MM.1S (cell line): ENCODE measurements around the gene PRX.

Experiments
- DNase-seq: peaks from one replicate; pipeline ENCODE4 v3.0.0-alpha.2; 2015
- H2AFZ ChIP-seq: fragments of 300-600 bp; sonication (generic); 2 replicates; pipeline ENCODE4 v1.6.0; 2016; ENCODE audit warnings: antibody characterized with exemption, low read length
- H3F3A ChIP-seq: fragments of 300-600 bp; sonication (generic); 2 replicates; pipeline ENCODE4 v1.6.1; 2016; ENCODE audit warnings: mild to moderate bottlenecking, antibody characterized with exemption, low read length, moderate library complexity, mixed read lengths; ENCODE audit not compliant: insufficient read depth
- H3K27ac ChIP-seq: fragments of 300-600 bp; sonication (generic); 2 replicates; pipeline ENCODE4 v1.5.1; 2016; ENCODE audit warnings: mild to moderate bottlenecking, low read length
- H3K27me3 ChIP-seq: fragments of 300-600 bp; sonication (generic); replicated peaks from 2 replicates; pipeline ENCODE4 v1.6.0; 2016; ENCODE audit warnings: low read length; ENCODE audit not compliant: insufficient read depth
- H3K36me3 ChIP-seq: fragments of 300-600 bp; sonication (generic); replicated peaks from 2 replicates; pipeline ENCODE4 v1.6.1; 2016; ENCODE audit warnings: mild to moderate bottlenecking, low read length, mixed read lengths; ENCODE audit not compliant: insufficient read depth
- H3K4me1 ChIP-seq: fragments of 300-600 bp; sonication (generic); 2 replicates; pipeline ENCODE4 v1.6.1; 2016; ENCODE audit warnings: low read length, mixed read lengths
- H3K4me2 ChIP-seq: fragments of 300-600 bp; sonication (generic); 2 replicates; pipeline ENCODE4 v1.6.0; 2016; ENCODE audit warnings: low read depth, low read length
- H3K4me3 ChIP-seq: fragments of 300-600 bp; sonication (generic); 2 replicates; pipeline ENCODE4 v1.5.1; 2016; ENCODE audit warnings: low read length, mixed read lengths
- H3K79me2 ChIP-seq: fragments of 300-600 bp; sonication (generic); 2 replicates; pipeline ENCODE4 v1.6.1; 2016; ENCODE audit warnings: mixed run types, low read length, mixed read lengths
- H3K9ac ChIP-seq: fragments of 300-600 bp; sonication (generic); 2 replicates; pipeline ENCODE4 v1.6.1; 2016; ENCODE audit warnings: low read length, mixed read lengths
- H3K9me2 ChIP-seq: fragments of 300-600 bp; sonication (generic); replicated peaks from 2 replicates; pipeline ENCODE4 v1.6.1; 2016; ENCODE audit warnings: mild to moderate bottlenecking, low read length, mixed read lengths; ENCODE audit not compliant: insufficient read depth
- H3K9me3 ChIP-seq: fragments of 300-600 bp; sonication (generic); replicated peaks from 2 replicates; pipeline ENCODE4 v1.6.1; 2016; ENCODE audit warnings: mild to moderate bottlenecking, low read length, mixed read lengths; ENCODE audit not compliant: insufficient read depth
- H4K20me1 ChIP-seq: fragments of 300-600 bp; sonication (generic); 2 replicates; pipeline ENCODE4 v1.6.1; 2016; ENCODE audit warnings: mild to moderate bottlenecking, low read length, moderate library complexity, mixed read lengths; ENCODE audit not compliant: insufficient read depth
- EZH2 ChIP-seq: fragments of 300-600 bp; sonication (generic); optimal IDR thresholded peaks from 2 replicates; pipeline ENCODE3; 2017; ENCODE audit warnings: low read depth, mild to moderate bottlenecking, antibody characterized with exemption, low read length, mixed read lengths
- EZH2phosphoT487 ChIP-seq: fragments of 300-600 bp; sonication (generic); IDR thresholded peaks from 2 replicates; pipeline ENCODE4 v1.6.1; 2018; ENCODE audit warnings: antibody characterized with exemption, low read length
- TF ChIP-seq, protein P1 (sequence below): fragments of 300-600 bp; sonication (generic); IDR thresholded peaks from 2 replicates; pipeline ENCODE4 v1.5.1; 2016; ENCODE audit warnings: antibody characterized with exemption, low read length, mixed read lengths

Gene PRX

DNA sequence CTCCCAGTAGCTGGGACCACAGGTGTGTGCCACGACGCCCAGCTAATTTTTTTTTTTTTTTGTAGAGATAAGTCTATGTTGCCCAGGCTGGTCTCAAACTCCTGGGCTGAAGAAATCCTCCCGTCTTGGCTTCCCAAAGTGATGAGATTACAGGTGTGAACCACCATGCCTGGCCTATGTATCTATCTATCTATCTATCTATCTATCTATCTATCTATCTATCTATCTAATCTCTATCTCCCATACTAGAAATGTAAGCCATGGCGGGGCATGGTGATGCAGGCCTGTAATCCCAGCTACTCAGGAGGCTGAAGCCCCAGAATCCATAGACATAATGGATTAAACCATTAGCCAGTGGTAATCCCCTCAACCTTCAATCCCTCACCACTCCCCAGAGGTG is 37.5 kb upstream of the PRX start:
- TF ChIP-seq EZH2phosphoT487, result no peak
- TF ChIP-seq, protein P1, sequence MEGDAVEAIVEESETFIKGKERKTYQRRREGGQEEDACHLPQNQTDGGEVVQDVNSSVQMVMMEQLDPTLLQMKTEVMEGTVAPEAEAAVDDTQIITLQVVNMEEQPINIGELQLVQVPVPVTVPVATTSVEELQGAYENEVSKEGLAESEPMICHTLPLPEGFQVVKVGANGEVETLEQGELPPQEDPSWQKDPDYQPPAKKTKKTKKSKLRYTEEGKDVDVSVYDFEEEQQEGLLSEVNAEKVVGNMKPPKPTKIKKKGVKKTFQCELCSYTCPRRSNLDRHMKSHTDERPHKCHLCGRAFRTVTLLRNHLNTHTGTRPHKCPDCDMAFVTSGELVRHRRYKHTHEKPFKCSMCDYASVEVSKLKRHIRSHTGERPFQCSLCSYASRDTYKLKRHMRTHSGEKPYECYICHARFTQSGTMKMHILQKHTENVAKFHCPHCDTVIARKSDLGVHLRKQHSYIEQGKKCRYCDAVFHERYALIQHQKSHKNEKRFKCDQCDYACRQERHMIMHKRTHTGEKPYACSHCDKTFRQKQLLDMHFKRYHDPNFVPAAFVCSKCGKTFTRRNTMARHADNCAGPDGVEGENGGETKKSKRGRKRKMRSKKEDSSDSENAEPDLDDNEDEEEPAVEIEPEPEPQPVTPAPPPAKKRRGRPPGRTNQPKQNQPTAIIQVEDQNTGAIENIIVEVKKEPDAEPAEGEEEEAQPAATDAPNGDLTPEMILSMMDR, result no peak
- no peak for TF ChIP-seq EZH2
- H4K20me1 ChIP-seq, result no peaks in the 10 kb centered on the region
- no peaks in the 10 kb centered on the region for H3F3A ChIP-seq
- no peak overlapping the region for H3K4me3 ChIP-seq
- H2AFZ ChIP-seq, result no peak overlapping the region
- no peaks in the 10 kb centered on the region for H3K4me1 ChIP-seq
- H3K36me3 ChIP-seq, result no peaks in the 10 kb centered on the region
- H3K4me2 ChIP-seq, result no peak overlapping the region
- no peak for DNase-seq
- H3K9me3 ChIP-seq, result no peaks in the 10 kb centered on the region
- H3K9me2 ChIP-seq, result no peaks in the 10 kb centered on the region
- H3K27ac ChIP-seq, result no peak overlapping the region
- no peak overlapping the region for H3K9ac ChIP-seq
- H3K27me3 ChIP-seq, result no peaks in the 10 kb centered on the region
- H3K79me2 ChIP-seq, result no peaks in the 10 kb centered on the region

DNA sequence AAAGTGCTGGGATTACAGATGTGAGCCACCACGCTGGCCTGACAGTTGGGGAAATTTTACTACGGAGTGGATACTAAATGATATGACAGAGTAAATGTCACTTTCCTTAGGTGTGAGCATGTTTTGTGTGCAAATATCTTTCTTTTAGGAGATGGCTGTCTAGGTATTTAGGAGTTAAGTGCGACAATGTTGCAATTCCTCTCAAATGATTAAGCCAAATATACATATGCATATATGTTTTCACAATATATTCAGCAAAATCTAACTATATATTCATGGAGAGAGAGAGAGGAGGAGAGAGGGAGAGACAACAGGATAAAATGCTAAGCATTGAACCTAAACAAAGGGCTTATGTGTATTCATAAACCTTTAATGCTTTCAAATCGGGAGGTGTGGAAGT is 36.3 kb upstream of the PRX start:
- no peak overlapping the region for H3K9ac ChIP-seq
- no peaks in the 10 kb centered on the region for H4K20me1 ChIP-seq
- no peak for DNase-seq
- no peaks in the 10 kb centered on the region for H3K4me1 ChIP-seq
- H3K4me2 ChIP-seq, result no peak overlapping the region
- H3F3A ChIP-seq, result no peaks in the 10 kb centered on the region
- H3K9me2 ChIP-seq, result no peaks in the 10 kb centered on the region
- H3K27ac ChIP-seq, result no peak overlapping the region
- no peak overlapping the region for H2AFZ ChIP-seq
- H3K4me3 ChIP-seq, result no peak overlapping the region
- no peaks in the 10 kb centered on the region for H3K9me3 ChIP-seq
- no peaks in the 10 kb centered on the region for H3K36me3 ChIP-seq
- H3K79me2 ChIP-seq, result no peaks in the 10 kb centered on the region
- TF ChIP-seq EZH2phosphoT487, result no peak
- H3K27me3 ChIP-seq, result no peaks in the 10 kb centered on the region

DNA sequence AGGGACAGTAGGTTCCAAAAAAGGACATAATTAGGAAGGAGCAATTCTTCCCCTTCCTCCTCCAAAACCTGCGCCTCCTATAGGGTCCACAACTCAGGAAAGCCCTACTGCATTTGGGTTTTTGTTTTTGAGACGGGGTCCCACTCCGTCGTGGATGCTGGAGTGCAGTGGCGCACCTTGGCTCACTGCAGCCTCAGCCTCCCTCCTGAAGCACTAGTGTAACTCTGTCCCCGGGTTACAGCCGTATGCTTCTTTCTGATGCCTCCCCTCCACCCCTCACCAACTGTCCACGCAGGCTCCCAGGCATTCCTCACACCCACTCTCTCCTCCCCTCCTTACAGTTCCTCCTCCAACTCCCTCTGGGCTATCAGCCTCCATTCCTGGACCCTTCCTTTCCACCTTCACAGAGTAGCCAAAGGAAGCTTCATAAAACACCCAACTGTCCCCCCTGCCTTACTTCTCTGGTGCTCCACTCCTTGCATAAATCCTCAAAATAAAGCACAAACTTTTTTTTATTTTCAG is 33.1 kb upstream of the PRX start:
- H3K4me1 ChIP-seq, result 0 out of 2 replicates have a peak, but pooled peaks cover 4% of the 10 kb centered on the region
- no peaks in the 10 kb centered on the region for H4K20me1 ChIP-seq
- no peak overlapping the region for H3K27ac ChIP-seq
- no peaks in the 10 kb centered on the region for H3K9me3 ChIP-seq
- peaks cover 6% of the 10 kb centered on the region for H3F3A ChIP-seq
- H3K9ac ChIP-seq, result no peak overlapping the region
- H3K9me2 ChIP-seq, result no peaks in the 10 kb centered on the region
- no peak overlapping the region for H3K4me2 ChIP-seq
- H3K36me3 ChIP-seq, result no peaks in the 10 kb centered on the region
- no peak for DNase-seq
- no peak overlapping the region for H3K4me3 ChIP-seq
- no peak overlapping the region for H2AFZ ChIP-seq
- no peaks in the 10 kb centered on the region for H3K27me3 ChIP-seq
- H3K79me2 ChIP-seq, result peaks cover 22% of the 10 kb centered on the region
- TF ChIP-seq EZH2 (no peak), EZH2phosphoT487 (no peak)
- TF ChIP-seq, protein P1, result no peak

DNA sequence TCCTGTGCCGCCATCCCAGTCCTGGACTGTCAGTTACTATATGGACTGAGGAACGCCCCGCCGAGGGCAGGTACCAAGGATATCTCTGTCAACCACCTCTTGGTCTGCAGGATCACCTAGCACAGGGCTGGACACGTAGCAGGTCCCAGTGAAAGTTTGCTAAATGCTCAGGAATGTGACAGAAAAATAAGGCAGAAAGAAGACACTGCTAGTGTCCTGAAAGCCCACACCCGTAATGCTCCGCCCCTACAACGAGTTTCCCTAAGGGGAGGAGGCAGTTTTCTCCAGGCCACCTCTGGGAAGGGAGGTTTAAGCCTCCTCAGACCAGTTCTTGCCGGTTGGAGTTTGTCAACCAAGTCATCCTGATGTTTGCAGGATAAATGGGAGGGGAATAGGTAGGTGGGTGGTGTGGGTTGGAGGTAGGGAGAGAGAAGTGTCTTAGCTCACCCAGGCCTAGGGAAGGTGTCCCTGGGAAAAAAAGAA is 32.6 kb upstream of the PRX start:
- Histone ChIP-seq H3K4me2 (no peak overlapping the region), H3K4me3 (no peak overlapping the region), H3K36me3 (no peaks in the 10 kb centered on the region), H3K79me2 (peaks cover 22% of the 10 kb centered on the region), H3K27me3 (no peaks in the 10 kb centered on the region), H3F3A (peaks cover 6% of the 10 kb centered on the region), H2AFZ (no peak overlapping the region), H4K20me1 (no peaks in the 10 kb centered on the region), H3K9ac (no peak overlapping the region), H3K9me2 (no peaks in the 10 kb centered on the region), H3K27ac (no peak overlapping the region), H3K9me3 (no peaks in the 10 kb centered on the region), H3K4me1 (0 out of 2 replicates have a peak, but pooled peaks cover 4% of the 10 kb centered on the region)
- TF ChIP-seq, protein P1, result no peak
- TF ChIP-seq EZH2phosphoT487 (no peak), EZH2 (no peak)
- no peak for DNase-seq
